ENCODE results near the gene ATG16L1.

The ATG16L1 gene

DNA sequence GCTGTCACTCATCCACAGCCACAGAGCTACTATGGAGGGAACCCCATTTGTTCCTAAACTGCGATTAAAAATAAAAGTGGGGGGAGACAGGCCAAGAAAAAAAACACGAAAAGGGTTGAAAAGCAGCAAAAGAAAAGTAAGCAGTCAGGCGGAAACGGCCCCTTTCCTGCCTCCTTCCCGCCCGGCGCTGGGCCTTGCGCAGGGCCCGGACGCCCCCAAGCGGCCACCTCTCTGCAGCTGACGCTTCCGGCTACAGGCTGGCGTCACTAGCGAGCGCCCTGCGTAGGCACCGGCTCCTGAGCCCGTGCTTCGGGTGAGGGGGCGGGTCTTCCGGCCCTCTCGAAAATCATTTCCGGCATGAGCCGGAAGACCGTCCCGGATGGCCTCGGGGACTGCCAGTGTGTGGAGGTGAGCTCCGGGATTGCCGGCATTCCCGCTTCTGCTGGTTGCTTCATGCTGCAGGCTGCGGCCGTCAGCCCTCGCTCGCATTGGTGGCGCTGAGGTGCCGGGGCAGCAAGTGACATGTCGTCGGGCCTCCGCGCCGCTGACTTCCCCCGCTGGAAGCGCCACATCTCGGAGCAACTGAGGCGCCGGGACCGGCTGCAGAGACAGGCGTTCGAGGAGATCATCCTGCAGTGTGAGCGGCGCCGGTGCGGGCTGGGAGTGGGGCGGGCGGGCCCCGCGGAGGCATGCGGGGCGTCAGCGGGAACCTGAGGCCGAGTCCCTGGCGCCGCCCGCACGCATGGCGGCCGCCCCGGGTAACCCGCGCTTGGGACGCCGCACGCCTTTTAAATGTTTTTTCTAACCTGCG, at the start of gene ATG16L1:
Gene ATG16L1, plus strand, starts transcription at position 368 of the 811 bp plus-strand sequence. Its CDS starts 155 bp downstream, at position 523.
- peak; percentile 91 for DNase-seq (ENCODE audit: low read depth)

DNA sequence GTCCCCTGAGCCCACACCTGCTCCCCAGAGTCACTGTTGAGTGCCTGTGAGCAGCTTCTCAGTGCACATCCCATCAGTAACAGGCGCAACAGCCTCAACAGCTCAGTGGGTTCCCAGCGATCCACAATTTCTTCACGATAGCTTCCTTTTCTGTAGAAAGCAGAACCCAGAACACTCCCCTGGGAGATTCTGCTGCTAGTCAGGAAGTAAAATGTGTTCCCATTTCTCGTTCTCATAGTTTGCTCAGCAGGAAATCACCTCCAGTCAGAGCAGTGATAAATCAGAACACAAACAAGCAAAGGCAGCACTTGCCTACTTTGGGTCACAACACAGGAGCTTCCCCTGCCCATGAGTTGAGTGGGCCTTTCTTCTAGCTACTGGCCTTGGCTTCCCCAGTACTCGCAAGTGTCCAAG, 48.9 kb upstream of the ATG16L1 start:
- no peak for DNase-seq (ENCODE audit: low read depth)

DNA sequence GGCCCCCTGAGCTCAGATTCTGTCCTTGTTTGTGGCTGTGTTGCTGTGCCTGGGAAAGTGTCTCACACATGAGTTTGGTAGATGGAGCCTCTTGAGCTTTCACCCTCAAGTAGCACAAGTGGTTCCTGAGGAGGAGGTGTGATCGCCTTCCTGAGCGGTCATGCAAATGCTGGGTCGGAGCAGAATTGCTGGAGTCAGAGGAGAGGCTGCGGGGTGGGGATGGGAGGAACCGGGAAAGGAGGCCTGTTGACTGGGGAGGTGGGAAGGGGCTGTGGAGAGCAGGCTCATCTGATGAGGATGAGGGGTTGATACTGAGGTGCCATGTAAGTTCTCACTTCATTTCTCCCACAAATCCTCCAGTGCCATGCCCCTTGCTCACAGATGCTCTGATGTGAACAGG, 48.4 kb upstream of the ATG16L1 start:
- DNase-seq (ENCODE audit: low read depth), result no peak

DNA sequence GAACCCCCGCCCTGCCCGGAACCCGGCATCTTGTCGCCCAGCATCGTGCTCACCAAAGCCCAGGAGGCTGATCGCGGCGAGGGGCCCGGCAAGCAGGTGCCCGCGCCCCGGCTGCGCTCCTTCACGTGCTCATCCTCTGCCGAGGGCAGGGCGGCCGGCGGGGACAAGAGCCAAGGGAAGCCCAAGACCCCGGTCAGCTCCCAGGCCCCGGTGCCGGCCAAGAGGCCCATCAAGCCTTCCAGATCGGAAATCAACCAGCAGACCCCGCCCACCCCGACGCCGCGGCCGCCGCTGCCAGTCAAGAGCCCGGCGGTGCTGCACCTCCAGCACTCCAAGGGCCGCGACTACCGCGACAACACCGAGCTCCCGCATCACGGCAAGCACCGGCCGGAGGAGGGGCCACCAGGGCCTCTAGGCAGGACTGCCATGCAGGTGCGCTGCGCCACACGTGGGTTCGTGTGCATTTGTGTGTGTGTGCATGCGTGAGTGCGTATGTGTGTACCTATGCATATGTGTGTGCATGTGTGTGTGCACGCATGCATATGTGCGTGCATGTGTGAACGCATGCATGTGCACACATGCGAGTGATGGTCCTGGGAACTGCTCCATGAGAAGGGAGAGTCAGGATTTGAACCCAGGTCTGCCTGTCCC, 47.1 kb upstream of the ATG16L1 start:
- no peak for DNase-seq (ENCODE audit: low read depth)

DNA sequence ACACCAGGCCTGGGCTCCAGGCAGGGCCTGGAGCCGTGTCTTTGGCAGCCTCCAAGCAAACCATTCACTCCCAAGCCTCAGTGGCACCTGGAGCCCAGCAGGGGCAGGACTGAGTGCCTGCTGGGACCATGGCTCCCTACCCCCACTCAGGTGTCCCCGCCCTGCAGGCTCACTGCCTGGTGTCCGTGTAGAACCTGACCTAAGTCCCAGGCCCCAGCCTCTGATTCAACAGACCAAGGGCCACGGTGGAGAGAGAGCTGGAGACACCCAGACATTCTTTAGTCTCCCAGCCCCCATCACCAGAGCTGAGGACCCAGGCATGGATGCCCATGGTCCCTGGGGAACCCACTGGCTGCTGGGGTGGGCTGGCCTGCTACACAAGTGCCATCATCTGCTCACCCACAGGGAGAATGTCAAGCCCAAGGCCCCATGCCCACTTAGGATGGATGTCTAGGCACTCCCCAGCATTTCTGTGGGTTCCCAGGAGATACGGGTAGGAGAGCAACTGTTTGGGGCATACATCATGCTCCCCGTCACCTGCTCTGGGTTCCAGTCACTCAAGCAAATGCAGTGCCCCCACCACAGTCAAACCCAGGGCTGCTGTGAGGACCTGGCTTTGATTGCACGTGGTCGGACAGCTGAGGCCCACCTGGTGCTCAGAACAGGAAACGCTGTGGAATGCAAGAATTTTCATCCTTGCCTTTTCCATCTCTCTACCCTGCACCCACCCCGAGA, 42.9 kb upstream of the ATG16L1 start:
- no peak for DNase-seq (ENCODE audit: low read depth)

DNA sequence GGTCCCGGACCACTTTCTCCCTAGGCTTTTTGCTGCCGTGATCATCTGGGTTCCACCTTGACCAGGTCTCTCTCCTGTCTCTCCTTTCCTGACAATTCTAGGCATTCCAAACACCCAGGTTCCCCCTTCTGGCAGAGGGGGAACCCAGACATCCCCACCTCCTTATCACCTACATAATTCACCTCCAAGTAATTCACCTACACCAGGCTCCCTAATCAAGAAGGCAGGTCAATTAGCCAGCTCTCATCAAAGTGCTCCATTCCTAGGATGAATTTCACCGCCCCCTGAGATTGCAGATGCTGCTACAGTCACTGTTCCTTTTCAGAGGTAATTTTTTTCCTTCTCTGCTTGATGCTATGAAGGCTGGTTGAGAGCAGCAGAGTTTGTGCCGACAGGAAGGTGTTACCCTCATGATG, 42.3 kb upstream of the ATG16L1 start:
- DNase-seq (ENCODE audit: low read depth), result no peak

DNA sequence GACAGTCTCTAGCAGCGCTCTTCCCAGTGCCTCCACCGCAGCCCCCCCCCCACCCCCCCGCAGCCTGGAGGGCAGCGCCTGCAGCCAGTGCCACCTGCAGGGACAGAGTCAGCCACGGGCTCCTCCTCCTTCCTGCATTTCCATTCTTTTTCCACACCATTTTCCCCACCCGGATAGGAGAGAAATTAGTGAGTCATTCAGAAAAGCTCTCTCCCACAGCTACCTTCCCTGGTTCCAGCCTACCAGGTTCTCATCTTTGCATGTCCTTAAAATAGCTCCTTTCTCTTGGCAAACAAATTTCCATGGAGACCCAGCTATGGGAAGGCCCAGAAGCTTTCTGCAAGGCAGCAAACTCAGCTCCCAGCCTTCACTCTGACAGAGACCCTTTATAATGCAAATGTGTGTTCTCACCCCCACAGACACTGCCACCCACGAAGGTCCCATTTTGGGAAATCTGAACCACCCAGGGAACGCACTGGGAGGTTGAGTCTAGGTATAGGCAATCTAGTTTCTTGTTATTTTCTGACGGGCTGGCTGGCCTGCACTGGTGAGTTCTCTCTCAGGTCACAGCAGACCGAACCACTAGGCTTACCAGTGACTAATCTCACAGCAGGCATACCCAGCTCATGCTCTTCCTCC, 41.8 kb upstream of the ATG16L1 start:
- no peak for DNase-seq (ENCODE audit: low read depth)

DNA sequence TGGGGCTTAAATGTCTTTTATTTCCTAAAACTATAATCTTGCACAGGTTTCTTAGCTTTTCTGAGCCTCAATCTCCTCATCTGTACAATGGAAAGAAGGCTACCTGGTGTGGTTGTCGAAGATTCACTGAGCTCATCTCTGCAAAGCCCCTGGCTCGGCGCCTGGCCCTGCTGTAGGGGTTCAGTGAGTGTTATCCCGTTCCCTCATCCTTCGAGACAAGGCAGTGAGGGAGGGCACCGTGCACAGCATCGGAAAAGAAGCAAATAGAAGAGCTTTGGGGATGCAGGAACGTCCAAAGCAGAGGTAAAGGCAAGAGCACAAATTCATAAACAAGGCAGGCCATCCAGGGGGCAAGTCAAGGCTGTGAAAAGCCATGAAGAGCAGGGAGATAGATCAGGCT, 41.2 kb upstream of the ATG16L1 start:
- DNase-seq (ENCODE audit: low read depth), result no peak

DNA sequence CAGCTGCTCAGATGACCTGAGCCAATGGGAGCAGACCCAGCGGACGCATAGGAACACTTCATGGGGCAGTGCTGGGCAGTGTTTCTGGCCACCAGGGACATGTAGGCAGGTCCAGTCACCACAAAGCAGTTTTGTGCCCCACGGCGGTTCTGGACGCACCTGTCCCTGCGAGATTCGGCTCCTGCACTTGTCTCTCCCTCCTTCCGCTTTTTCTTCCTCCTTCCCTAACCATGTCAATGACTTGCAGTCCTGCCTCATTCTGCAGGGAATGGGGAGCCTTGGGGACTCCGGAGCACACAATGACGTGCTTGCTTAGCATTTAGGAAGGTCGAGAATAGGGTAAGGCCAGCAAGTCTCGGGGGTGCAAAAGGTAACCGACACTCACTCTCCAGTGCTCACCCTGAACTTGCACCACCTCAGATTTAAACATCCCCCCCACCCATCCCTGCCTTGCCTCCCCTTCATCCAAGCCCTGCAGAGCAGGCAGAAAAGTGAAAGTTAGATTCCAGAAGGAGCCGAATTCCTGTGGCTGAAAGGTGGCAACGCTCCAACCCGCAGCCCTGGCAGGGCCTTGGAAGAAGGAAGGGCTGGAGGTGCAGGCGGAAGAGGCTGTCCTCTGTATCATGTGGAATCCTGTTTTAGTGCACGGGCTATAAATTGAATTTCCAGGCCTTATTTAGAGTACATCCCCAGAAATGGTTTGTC, 40.5 kb upstream of the ATG16L1 start:
- peak; percentile 82 for DNase-seq (ENCODE audit: low read depth)

DNA sequence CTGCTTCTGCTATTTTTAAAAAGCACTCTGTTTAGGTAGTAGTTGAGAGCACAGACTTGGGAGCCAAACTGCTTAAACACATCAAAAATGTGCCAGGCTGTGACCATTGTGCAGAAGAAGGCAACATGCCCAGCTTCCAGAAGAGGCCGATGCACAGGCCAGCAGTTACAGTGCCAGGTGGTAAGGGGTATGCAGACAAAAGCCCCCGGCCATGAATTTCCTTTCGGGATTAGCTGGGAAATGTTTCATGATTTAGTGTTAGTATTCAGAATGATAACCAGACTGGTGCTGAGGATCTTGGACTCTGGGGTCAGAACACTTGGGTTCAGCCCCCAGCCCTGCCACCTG, 40.0 kb upstream of the ATG16L1 start:
- DNase-seq (ENCODE audit: low read depth), result no peak

DNA sequence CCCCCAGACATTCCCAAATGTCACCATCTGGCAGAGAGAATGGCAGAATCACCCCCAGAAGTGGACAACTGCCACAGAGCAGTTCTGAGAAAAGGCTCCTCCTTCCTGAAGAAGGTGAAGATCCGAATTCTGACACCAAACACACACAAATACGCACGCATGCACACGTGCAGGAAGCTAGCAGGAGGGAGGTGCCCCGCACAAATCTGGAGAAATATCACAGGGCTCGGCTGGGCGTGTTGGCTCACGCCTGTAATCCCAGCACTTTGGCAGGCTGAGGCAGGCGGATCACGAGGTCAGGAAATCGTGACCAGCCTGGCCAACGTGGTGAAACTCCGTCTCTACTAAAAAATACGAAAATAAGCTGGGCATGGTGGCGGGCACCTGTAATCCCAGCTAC, 38.5 kb upstream of the ATG16L1 start:
- DNase-seq (ENCODE audit: low read depth), result no peak

DNA sequence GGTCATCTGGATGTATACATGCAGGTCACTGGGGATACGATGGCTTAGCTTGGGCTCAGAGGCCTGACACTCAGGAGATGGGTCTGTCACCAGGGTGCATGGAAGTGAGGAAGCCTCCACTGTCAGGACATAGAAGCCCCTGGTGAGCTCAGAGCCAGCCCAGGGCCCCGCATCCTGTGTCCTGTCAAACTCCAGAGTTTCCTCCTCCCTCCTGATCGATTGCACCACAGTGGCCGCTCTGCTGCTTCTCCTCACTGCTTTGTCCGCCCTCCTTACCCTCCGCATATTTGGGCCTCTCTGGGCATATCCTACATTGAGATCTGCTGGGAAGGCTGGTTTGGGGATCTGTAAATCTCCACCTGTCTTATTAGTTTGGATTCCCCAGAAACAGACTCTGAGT, 37.5 kb upstream of the ATG16L1 start:
- DNase-seq (ENCODE audit: low read depth), result no peak

DNA sequence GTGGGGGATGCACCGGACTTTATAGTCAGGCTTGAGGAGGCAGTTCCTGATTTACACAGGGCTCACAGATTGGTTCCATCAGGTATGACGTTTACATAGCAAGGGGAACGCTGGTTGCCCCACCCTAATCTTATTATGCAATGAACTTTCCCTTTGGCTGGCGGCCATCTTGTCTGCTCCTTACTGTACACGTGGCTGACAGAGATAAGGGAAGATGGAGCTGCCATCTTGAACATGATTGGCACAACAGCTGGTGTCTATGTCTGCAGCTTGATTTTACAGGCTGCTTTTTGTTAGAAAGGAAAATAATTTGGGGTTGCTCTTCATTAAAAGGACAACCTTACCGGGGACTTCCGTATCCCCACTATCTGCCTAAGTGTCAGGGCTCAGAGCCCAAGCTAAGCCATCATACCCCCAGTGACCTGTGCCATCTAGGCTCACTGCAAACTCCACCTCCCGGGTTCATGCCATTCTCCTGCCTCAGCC, 33.5 kb upstream of the ATG16L1 start:
- no peak for DNase-seq (ENCODE audit: low read depth)

DNA sequence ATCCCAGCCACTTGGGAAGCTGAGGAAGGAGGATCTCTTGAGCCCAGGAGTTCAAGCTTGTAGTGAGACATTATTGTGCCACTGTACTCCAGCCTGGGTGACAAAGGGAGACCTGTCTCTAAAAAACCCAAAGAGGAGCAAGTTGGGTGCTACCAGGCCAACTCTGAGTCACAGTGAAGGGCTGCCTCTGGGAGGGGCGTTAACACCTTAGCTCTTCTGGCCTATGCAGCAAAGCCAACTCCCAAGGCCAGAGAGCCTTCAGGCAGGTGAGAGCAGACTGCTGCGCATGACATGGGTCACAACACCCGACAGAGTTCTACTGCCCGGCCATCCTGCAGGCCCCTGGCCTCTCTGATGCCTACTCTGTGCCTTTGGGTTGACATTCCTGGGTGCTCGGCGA, 32.6 kb upstream of the ATG16L1 start:
- no peak for DNase-seq (ENCODE audit: low read depth)

DNA sequence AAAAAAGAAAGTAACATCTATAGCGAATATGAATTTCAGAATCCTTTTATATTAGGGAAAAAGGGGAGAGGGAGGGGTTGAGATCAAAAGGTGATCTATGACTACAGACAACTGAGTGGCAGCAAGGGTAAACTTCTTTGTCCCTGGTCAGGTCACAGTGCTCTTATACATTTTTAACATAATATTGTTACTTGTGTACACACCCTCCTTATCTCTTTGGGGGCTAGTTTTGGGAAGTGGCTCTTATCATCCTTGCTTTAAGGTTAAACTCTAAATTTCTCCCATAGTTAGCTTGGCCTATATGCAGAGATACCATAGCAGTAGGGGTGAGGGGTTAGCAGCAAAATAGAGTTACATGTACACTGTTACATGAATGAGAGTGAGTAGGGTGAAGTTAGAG, 31.6 kb upstream of the ATG16L1 start:
- no peak for DNase-seq (ENCODE audit: low read depth)

DNA sequence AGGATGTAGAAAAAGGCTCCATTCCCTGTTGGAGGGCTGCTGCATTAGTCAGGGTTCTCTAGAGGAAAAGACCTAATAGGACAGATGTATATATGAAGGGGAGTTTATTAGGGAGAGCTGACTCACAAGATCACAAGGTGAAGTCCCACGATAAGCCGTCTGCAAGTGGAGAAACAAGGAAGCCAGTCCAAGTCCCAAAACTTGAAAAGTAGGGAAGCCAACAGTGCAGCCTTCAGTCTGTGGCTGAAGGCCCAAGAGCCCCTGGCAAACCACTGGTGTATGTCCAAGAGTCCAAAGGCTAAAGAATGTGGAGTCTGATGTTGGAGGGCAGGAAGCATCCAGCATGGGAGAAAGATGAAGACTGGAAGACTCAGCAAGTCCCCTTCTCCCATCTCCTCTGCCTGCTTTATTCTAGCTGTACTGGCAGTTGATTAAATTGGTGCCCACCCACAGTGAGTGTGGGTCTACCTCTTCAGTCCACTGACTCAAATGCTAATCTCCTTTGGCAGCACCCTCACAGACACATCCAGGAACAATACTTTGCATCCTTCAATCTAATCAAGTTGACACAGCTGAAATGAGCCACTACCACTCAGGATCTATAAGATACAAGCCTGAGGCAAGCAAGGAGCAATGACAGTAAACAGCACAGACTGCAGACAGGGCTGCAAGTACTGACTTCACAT, 30.0 kb upstream of the ATG16L1 start:
- no peak for DNase-seq (ENCODE audit: low read depth)

DNA sequence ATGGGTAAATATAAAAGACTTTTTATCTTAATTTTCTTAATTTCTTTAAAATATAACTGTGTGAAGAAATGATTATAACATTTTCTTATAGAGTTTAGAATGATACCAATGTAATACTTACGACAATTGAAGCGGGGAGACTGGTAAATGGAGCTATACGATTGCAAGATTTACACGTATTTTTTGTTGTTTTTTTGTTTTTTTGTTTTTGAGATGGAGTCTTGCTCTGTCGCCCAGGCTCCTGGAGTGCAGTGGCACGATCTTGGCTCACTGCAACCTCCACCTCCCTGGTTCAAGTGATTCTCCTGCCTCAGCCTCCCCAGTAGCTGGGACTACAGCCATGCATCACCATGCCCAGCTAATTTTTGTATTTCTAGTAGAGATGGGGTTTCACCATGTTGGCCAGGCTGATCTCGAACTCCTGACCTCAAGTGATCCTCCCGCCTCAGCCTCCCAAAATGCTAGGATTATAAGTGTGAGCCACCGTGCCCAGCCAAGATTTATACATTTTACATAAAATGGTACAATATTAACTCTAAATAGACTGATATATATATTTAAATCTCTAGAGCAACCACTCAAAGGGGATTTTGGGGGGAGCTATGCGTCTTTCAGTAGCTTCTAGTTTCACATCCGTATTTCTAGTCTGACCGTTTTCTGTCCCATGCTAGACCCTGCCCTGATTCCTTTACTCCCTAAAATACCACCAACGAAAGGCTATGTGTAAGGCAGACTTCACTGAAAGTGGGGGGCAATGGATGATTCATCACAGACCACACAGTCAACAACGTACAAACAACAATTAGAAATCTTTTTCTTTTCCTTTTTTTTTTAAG, 28.2 kb upstream of the ATG16L1 start:
- DNase-seq (ENCODE audit: low read depth), result no peak

DNA sequence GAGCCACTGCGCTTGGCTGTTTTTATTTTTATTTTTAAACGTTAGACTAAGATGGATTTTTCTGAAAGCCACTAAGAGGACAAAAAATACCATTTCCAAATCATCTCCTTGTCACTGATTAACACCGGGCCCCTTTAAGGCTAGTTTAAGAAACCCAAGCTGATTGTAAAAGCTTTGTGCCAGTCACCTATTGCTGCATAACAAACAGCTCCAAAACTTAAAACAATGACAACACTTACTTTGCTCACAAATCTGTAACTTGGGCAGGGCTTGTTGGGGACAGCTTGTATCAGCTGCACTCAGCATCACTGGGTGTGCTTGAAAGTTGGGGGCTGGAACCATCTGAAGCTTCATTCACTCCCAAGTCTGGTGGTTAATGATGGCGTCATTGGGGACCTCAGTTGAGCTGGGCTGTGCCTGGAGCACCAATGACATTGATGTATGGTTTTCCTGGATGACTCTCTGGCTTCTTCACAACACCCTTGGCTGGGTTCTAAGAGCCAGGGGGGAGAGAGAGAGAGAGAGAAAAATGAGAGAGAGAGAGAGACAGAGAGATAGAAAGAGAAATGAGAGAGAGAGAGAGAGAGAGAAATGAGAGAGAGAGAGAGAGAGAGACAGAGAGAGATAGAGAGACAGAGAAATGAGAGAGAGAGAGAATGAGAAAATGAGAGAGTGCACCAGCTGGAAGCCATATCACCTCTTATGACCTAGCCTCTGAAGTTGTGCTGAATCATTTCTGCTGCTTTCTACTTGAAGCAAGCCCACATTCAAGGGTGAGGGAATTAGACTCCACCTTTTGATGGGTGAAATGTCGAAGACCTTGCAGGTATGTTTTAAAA, 26.0 kb upstream of the ATG16L1 start:
- DNase-seq (ENCODE audit: low read depth), result no peak

DNA sequence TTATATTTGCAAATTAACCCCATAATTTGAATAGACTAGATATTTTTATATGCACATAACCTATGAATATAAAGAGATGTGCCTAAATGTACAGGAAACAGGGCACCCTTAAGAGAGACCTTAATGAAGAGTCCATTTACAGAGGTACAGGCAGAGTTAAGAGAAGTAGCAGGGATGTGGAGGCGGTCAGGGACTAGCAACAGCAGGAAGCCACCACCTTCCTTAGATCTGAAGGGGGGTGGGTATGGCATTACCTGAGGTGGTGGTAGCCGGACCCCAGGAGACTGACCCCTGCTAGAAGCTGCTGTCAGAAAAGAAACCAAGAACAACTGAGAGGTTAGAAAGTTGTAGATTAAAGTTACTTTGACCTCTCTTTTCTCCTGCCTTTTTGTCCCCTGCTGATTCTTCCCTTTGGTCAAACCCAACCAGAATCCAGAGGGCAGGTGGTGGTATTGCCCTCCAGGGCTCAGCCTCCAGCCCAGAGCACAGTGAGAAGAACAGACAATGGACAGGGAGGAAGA, 24.9 kb upstream of the ATG16L1 start:
- no peak for DNase-seq (ENCODE audit: low read depth)
